WTC11 (cell line): ENCODE data around the gene PRUNE2. TPM values are rescaled to one million over a fixed set of nuclear protein-coding genes. Genes with fewer than 3 reads are reported as not detected.

Experiments used
- ATAC-seq: fragments of 200-7000 bp; cut with Tn5 transposase; 2 replicates; pipeline ENCODE4 v1.10.0; 2021; ENCODE audit warnings: mild to moderate bottlenecking, moderate library complexity
- CTCF ChIA-PET: fragments of 300-600 bp; sonication (Branson Sonifier 250); formaldehyde crosslinking; loops from one replicate; lab custom pipeline; 2021; ENCODE audit warnings: antibody characterized with exemption; lab: Charles Lee
- POLR2A ChIA-PET: fragments of 350-600 bp; sonication (Branson Sonifier 250); formaldehyde crosslinking; loops from one replicate; lab custom pipeline; 2021; ENCODE audit warnings: antibody characterized with exemption; lab: Charles Lee
- DNase-seq: peaks from one replicate; pipeline ENCODE4 v3.0.0; 2021; ENCODE audit warnings: low spot score
- H3K27ac Mint-ChIP-seq: 2 replicates; pipeline ENCODE4 v1.8.0; 2021; ENCODE audit warnings: mixed read lengths
- H3K27me3 Mint-ChIP-seq: 2 replicates; pipeline ENCODE4 v1.8.0; 2021; ENCODE audit warnings: low read depth, mild to moderate bottlenecking, moderate library complexity, mixed read lengths
- H3K36me3 Mint-ChIP-seq: 2 replicates; pipeline ENCODE4 v1.8.0; 2021; ENCODE audit warnings: mixed read lengths
- H3K4me1 Mint-ChIP-seq: 2 replicates; pipeline ENCODE4 v1.8.0; 2022; ENCODE audit warnings: mixed read lengths
- H3K4me3 Mint-ChIP-seq: 2 replicates; pipeline ENCODE4 v1.8.0; 2021; ENCODE audit warnings: mild to moderate bottlenecking, moderate library complexity, mixed read lengths
- H3K9me3 Mint-ChIP-seq: 2 replicates; pipeline ENCODE4 v1.8.0; 2021; ENCODE audit warnings: mixed read lengths
- CBFB ChIP-seq: sonication (generic); formaldehyde crosslinking; IDR thresholded peaks from 2 replicates; pipeline ENCODE4 v1.8.1; 2022; ENCODE audit warnings: mild to moderate bottlenecking, low read depth, missing genetic modification reagents
- CDX4 ChIP-seq: fragments of 250-450 bp; sonication (Bioruptor Pico); IDR thresholded peaks from 2 replicates; pipeline ENCODE4 v1.9.0; 2021; ENCODE audit warnings: moderate library complexity, mild to moderate bottlenecking, inconsistent platforms, borderline replicate concordance
- CREM ChIP-seq: sonication (generic); formaldehyde crosslinking; IDR thresholded peaks from 2 replicates; pipeline ENCODE4 v1.8.1; 2022; ENCODE audit warnings: mild to moderate bottlenecking, missing genetic modification reagents, moderate library complexity
- CTCF ChIP-seq: fragments of 200-600 bp; IDR thresholded peaks from 2 replicates; pipeline ENCODE4 v1.8.0; 2022; ENCODE audit warnings: antibody characterized with exemption
- EMX1 ChIP-seq: fragments of 250-450 bp; sonication (Bioruptor Pico); IDR thresholded peaks from 2 replicates; pipeline ENCODE4 v1.8.0; 2021; ENCODE audit warnings: mild to moderate bottlenecking
- JUN ChIP-seq: sonication (generic); formaldehyde crosslinking; IDR thresholded peaks from 2 replicates; pipeline ENCODE4 v1.8.0; 2023; ENCODE audit warnings: mild to moderate bottlenecking, missing genetic modification reagents
- MAX ChIP-seq: sonication (generic); formaldehyde crosslinking; IDR thresholded peaks from 2 replicates; pipeline ENCODE4 v1.8.0; 2022; ENCODE audit warnings: mild to moderate bottlenecking, missing genetic modification reagents
- NFYB ChIP-seq: sonication (generic); formaldehyde crosslinking; conservative IDR thresholded peaks from 2 replicates; pipeline ENCODE4 v1.8.0; 2022; ENCODE audit warnings: low read depth, missing genetic modification reagents
- NR2C2 ChIP-seq: sonication (generic); formaldehyde crosslinking; IDR thresholded peaks from 2 replicates; pipeline ENCODE4 v1.8.0; 2022; ENCODE audit warnings: mild to moderate bottlenecking, missing genetic modification reagents
- TCF7 ChIP-seq: sonication (generic); formaldehyde crosslinking; IDR thresholded peaks from 2 replicates; pipeline ENCODE4 v1.8.0; 2022; ENCODE audit warnings: mild to moderate bottlenecking, low read depth, missing genetic modification reagents, moderate library complexity
- TEAD1 ChIP-seq: sonication (generic); formaldehyde crosslinking; IDR thresholded peaks from 2 replicates; pipeline ENCODE4 v1.8.0; 2022; ENCODE audit warnings: mild to moderate bottlenecking, missing genetic modification reagents
- TEAD4 ChIP-seq: sonication (generic); formaldehyde crosslinking; IDR thresholded peaks from 2 replicates; pipeline ENCODE4 v1.8.0; 2022; ENCODE audit warnings: mild to moderate bottlenecking, missing genetic modification reagents
- TP53 ChIP-seq: sonication (generic); formaldehyde crosslinking; IDR thresholded peaks from 2 replicates; pipeline ENCODE4 v1.8.1; 2023; ENCODE audit warnings: mild to moderate bottlenecking, missing genetic modification reagents
- ZNF121 ChIP-seq: sonication (generic); formaldehyde crosslinking; IDR thresholded peaks from 2 replicates; pipeline ENCODE4 v1.8.0; 2023; ENCODE audit warnings: missing genetic modification reagents
- ZNF232 ChIP-seq: sonication (generic); formaldehyde crosslinking; IDR thresholded peaks from 2 replicates; pipeline ENCODE4 v1.8.0; 2022; ENCODE audit warnings: mild to moderate bottlenecking, missing genetic modification reagents
- ZNF281 ChIP-seq: sonication (generic); formaldehyde crosslinking; IDR thresholded peaks from 2 replicates; pipeline ENCODE4 v1.8.0; 2023; ENCODE audit warnings: mild to moderate bottlenecking, missing genetic modification reagents
- ZNF317 ChIP-seq: sonication (generic); formaldehyde crosslinking; IDR thresholded peaks from 2 replicates; pipeline ENCODE4 v1.8.1; 2023; ENCODE audit warnings: low read depth, mild to moderate bottlenecking, moderate library complexity, missing genetic modification reagents, borderline replicate concordance
- ZNF396 ChIP-seq: fragments of 250-450 bp; sonication (Bioruptor Pico); IDR thresholded peaks from 2 replicates; pipeline ENCODE4 v1.8.0; 2021; ENCODE audit warnings: mild to moderate bottlenecking, moderate library complexity, borderline replicate concordance
- ZNF671 ChIP-seq: fragments of 250-450 bp; sonication (Bioruptor Pico); IDR thresholded peaks from 2 replicates; pipeline ENCODE4 v1.8.0; 2021; ENCODE audit warnings: mild to moderate bottlenecking
- ZSCAN18 ChIP-seq: fragments of 250-450 bp; sonication (Bioruptor Pico); IDR thresholded peaks from 2 replicates; pipeline ENCODE4 v2.1.2; 2022; ENCODE audit warnings: mild to moderate bottlenecking, moderate library complexity
- total RNA-seq: library from RNA; stranded (reverse); gene quantifications from 3 replicates; pipeline ENCODE4 v1.2.3, GENCODE V29; 2021
- TF ChIP-seq, protein P1 (sequence below): sonication (generic); formaldehyde crosslinking; IDR thresholded peaks from 2 replicates; pipeline ENCODE4 v1.8.0; 2022; ENCODE audit warnings: mild to moderate bottlenecking, missing genetic modification reagents

Gene PRUNE2
- total RNA-seq, 1 experiment from 2014 or later = 13.1 TPM

- Mint-ChIP-seq H3K36me3 (no peaks in the 10 kb centered on the region), H3K27ac (no peak overlapping the region), H3K9me3 (no peaks in the 10 kb centered on the region), H3K27me3 (no peaks in the 10 kb centered on the region), H3K4me3 (no peak overlapping the region), H3K4me1 (peaks cover 9% of the 10 kb centered on the region)
- CTCF ChIA-PET = no interaction called here
- ATAC-seq = no peak
- DNase-seq = no peak
- POLR2A ChIA-PET = no interaction called here
- TF ChIP-seq TEAD4 (CRISPR knock-in tag) = no peak
Measured at GRCh38 chr9:76717613-76718012, 188.3 kb downstream of the PRUNE2 start.

- POLR2A ChIA-PET = no interaction called here
- Mint-ChIP-seq H3K27me3 (no peaks in the 10 kb centered on the region), H3K36me3 (no peaks in the 10 kb centered on the region), H3K9me3 (no peaks in the 10 kb centered on the region), H3K4me1 (peaks cover 9% of the 10 kb centered on the region), H3K27ac (no peak overlapping the region), H3K4me3 (no peak overlapping the region)
- CTCF ChIA-PET = no interaction called here
- ATAC-seq (no peak), DNase-seq (no peak)
- no peak for TF ChIP-seq ZNF671
- no peak for TF ChIP-seq NR2C2
- no peak for TF ChIP-seq TP53 (CRISPR knock-in tag)
- TF ChIP-seq EMX1 (CRISPR knock-in tag) = no peak
- TF ChIP-seq, protein P1, sequence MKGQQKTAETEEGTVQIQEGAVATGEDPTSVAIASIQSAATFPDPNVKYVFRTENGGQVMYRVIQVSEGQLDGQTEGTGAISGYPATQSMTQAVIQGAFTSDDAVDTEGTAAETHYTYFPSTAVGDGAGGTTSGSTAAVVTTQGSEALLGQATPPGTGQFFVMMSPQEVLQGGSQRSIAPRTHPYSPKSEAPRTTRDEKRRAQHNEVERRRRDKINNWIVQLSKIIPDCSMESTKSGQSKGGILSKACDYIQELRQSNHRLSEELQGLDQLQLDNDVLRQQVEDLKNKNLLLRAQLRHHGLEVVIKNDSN (CRISPR knock-in tag) = no peak
- TF ChIP-seq CTCF = no peak
- TF ChIP-seq NFYB (CRISPR knock-in tag) = no peak
- TF ChIP-seq MAX = no peak
- TF ChIP-seq ZNF317 (CRISPR knock-in tag) = no peak
- no peak for TF ChIP-seq CBFB
- TF ChIP-seq ZSCAN18 (CRISPR knock-in tag) = no peak
- TF ChIP-seq ZNF232 (CRISPR knock-in tag) = no peak
- TF ChIP-seq JUN (CRISPR knock-in tag) = no peak
- no peak for TF ChIP-seq ZNF396 (CRISPR knock-in tag)
- TF ChIP-seq ZNF121 (CRISPR knock-in tag) = no peak
- no peak for TF ChIP-seq CREM (CRISPR knock-in tag)
- TF ChIP-seq ZNF281 (CRISPR knock-in tag) = no peak
- TF ChIP-seq CDX4 (CRISPR knock-in tag) = no peak
- TF ChIP-seq TCF7 (CRISPR knock-in tag) = no peak
- TF ChIP-seq TEAD1 (CRISPR knock-in tag) = no peak
Measured at GRCh38 chr9:76717176-76717575, 188.7 kb downstream of the PRUNE2 start.
